Activated CD4-positive, alpha-beta T cell treated with anti-CD3 and anti-CD28 coated beads, Interleukin-2, amount 10 ng/mL, durations not matched to agents 7 days and 5 days (primary cell): ENCODE results near the gene VASH1. TPM values are rescaled to one million over a fixed set of nuclear protein-coding genes. Genes with fewer than 3 reads are reported as not detected.

Experiments
- CTCF ChIA-PET: fragments of 350-600 bp; sonication (Branson Sonifier 250); formaldehyde crosslinking; loops from one replicate; lab custom pipeline; 2021; ENCODE audit warnings: antibody characterized with exemption; lab: Charles Lee
- POLR2A ChIA-PET: fragments of 350-600 bp; sonication (Branson Sonifier 250); formaldehyde crosslinking; loops from one replicate; lab custom pipeline; 2021; ENCODE audit warnings: antibody characterized with exemption; lab: Charles Lee
- DNase-seq: peaks from one replicate; pipeline ENCODE4 v3.0.0-alpha.2; 2020
- H3K27ac Mint-ChIP-seq: one replicate; pipeline ENCODE4 v1.8.0; 2021; ENCODE audit warnings: mild to moderate bottlenecking, moderate library complexity, mixed read lengths
- H3K27me3 Mint-ChIP-seq: one replicate; pipeline ENCODE4 v1.8.0; 2021; ENCODE audit warnings: mixed read lengths
- H3K36me3 Mint-ChIP-seq: one replicate; pipeline ENCODE4 v1.8.0; 2021; ENCODE audit warnings: low read depth, mixed read lengths
- H3K4me1 Mint-ChIP-seq: one replicate; pipeline ENCODE4 v1.8.0; 2021; ENCODE audit warnings: mixed read lengths
- H3K4me3 Mint-ChIP-seq: one replicate; pipeline ENCODE4 v1.8.0; 2021; ENCODE audit warnings: mild to moderate bottlenecking, moderate library complexity, mixed read lengths
- H3K9me3 Mint-ChIP-seq: one replicate; pipeline ENCODE4 v1.8.0; 2021; ENCODE audit warnings: mixed read lengths
- total RNA-seq, 2 experiments: library from RNA; stranded (reverse); gene quantifications; one replicate each; pipeline ENCODE4 v1.2.3, GENCODE V29; 2021

VASH1 gene
- total RNA-seq, 2 experiments from 2014 or later = 2.1 TPM

GRCh38 chr14:76754586-76754985 lies 6.7 kb upstream of the VASH1 start:
- no peaks in the 10 kb centered on the region for H3K9me3 Mint-ChIP-seq
- H3K4me3 Mint-ChIP-seq = no peak overlapping the region
- ChIA-PET POLR2A (no interaction called here), CTCF (interaction anchor here (1.2 kb wide), 1 partner anchor 73 kb away, joined by 3 read pairs; no protein-coding TSS in a partner anchor)
- H3K27me3 Mint-ChIP-seq = peaks cover 15% of the 10 kb centered on the region
- DNase-seq = no peak
- H3K27ac Mint-ChIP-seq = no peak overlapping the region
- H3K4me1 Mint-ChIP-seq = no peaks in the 10 kb centered on the region
- no peaks in the 10 kb centered on the region for H3K36me3 Mint-ChIP-seq

- Mint-ChIP-seq H3K4me3 (no peak overlapping the region), H3K27me3 (peaks cover 27% of the 10 kb centered on the region), H3K9me3 (no peaks in the 10 kb centered on the region), H3K36me3 (no peaks in the 10 kb centered on the region), H3K27ac (no peak overlapping the region), H3K4me1 (peaks cover 3% of the 10 kb centered on the region)
- ChIA-PET CTCF (interaction anchor here (1.0 to 1.2 kb wide), 3 partner anchors 23 to 74 kb away, joined by 3 to 4 read pairs (median 3); no protein-coding TSS in a partner anchor), POLR2A (no interaction called here)
- no peak for DNase-seq
Observed at GRCh38 chr14:76755610-76756370, 5.5 kb upstream of the VASH1 start.

GRCh38 chr14:76756371-76756750 lies 4.9 kb upstream of the VASH1 start:
- DNase-seq = no peak
- H3K4me1 Mint-ChIP-seq = peaks cover 5% of the 10 kb centered on the region
- no peak overlapping the region for H3K4me3 Mint-ChIP-seq
- peaks cover 29% of the 10 kb centered on the region for H3K27me3 Mint-ChIP-seq
- H3K27ac Mint-ChIP-seq = no peak overlapping the region
- H3K36me3 Mint-ChIP-seq = no peaks in the 10 kb centered on the region
- H3K9me3 Mint-ChIP-seq = no peaks in the 10 kb centered on the region
- POLR2A ChIA-PET = no interaction called here
- CTCF ChIA-PET = interaction anchor here (1.0 kb wide), 2 partner anchors 23 to 32 kb away, joined by 3 to 4 read pairs; no protein-coding TSS in a partner anchor

GRCh38 chr14:76759589-76759988 lies 1.7 kb upstream of the VASH1 start:
- no peak overlapping the region for H3K27ac Mint-ChIP-seq
- no peak for DNase-seq
- H3K9me3 Mint-ChIP-seq = no peaks in the 10 kb centered on the region
- ChIA-PET POLR2A (interaction anchor here (0.6 to 0.8 kb wide), 2 partner anchors 8 to 21 kb away, joined by 3 read pairs; no protein-coding TSS in a partner anchor), CTCF (interaction anchor here (1.2 kb wide), 1 partner anchor 12 kb away, joined by 3 read pairs; no protein-coding TSS in a partner anchor)
- H3K36me3 Mint-ChIP-seq = no peaks in the 10 kb centered on the region
- H3K27me3 Mint-ChIP-seq = peaks cover 50% of the 10 kb centered on the region
- peaks cover 14% of the 10 kb centered on the region for H3K4me1 Mint-ChIP-seq
- no peak overlapping the region for H3K4me3 Mint-ChIP-seq

- H3K9me3 Mint-ChIP-seq = no peaks in the 10 kb centered on the region
- ChIA-PET POLR2A (interaction anchor here (0.8 kb wide), 1 partner anchor 7 kb away, joined by 3 read pairs; no protein-coding TSS in a partner anchor), CTCF (interaction anchor here (1.2 kb wide), 1 partner anchor 11 kb away, joined by 3 read pairs; no protein-coding TSS in a partner anchor)
- peaks cover 17% of the 10 kb centered on the region for H3K4me1 Mint-ChIP-seq
- no peaks in the 10 kb centered on the region for H3K36me3 Mint-ChIP-seq
- peaks cover 56% of the 10 kb centered on the region for H3K27me3 Mint-ChIP-seq
- peak overlapping the region; percentile 64 for H3K4me3 Mint-ChIP-seq
- H3K27ac Mint-ChIP-seq = no peak overlapping the region
- DNase-seq = no peak
Observed at GRCh38 chr14:76760331-76761135, 735 bp upstream of the VASH1 start.

- H3K27ac Mint-ChIP-seq = no peak overlapping the region
- no peaks in the 10 kb centered on the region for H3K36me3 Mint-ChIP-seq
- POLR2A ChIA-PET = no interaction called here
- H3K4me3 Mint-ChIP-seq = peak overlapping the region; percentile 74
- no peaks in the 10 kb centered on the region for H3K9me3 Mint-ChIP-seq
- H3K4me1 Mint-ChIP-seq = peaks cover 17% of the 10 kb centered on the region
- H3K27me3 Mint-ChIP-seq = peaks cover 57% of the 10 kb centered on the region
- CTCF ChIA-PET = interaction anchor here (1.0 kb wide), 1 partner anchor 9 kb away, joined by 3 read pairs; no protein-coding TSS in a partner anchor
- DNase-seq = no peak
Observed at GRCh38 chr14:76761960-76762410, 717 bp downstream of the VASH1 start.

- POLR2A ChIA-PET = no interaction called here
- Mint-ChIP-seq H3K4me3 (peak overlapping the region; percentile 74), H3K36me3 (no peaks in the 10 kb centered on the region), H3K9me3 (no peaks in the 10 kb centered on the region), H3K4me1 (peaks cover 19% of the 10 kb centered on the region), H3K27ac (peak overlapping the region; percentile 50), H3K27me3 (peaks cover 57% of the 10 kb centered on the region)
- no peak for DNase-seq
- CTCF ChIA-PET = no interaction called here
Observed at GRCh38 chr14:76762411-76763095, 1.3 kb downstream of the VASH1 start.

GRCh38 chr14:76763096-76764041 lies 2.1 kb downstream of the VASH1 start:
- Mint-ChIP-seq H3K9me3 (no peaks in the 10 kb centered on the region), H3K27ac (no peak overlapping the region), H3K27me3 (peaks cover 52% of the 10 kb centered on the region), H3K36me3 (no peaks in the 10 kb centered on the region), H3K4me3 (peak overlapping the region; percentile 20), H3K4me1 (peaks cover 27% of the 10 kb centered on the region)
- ChIA-PET CTCF (no interaction called here), POLR2A (no interaction called here)
- no peak for DNase-seq

- H3K4me1 Mint-ChIP-seq = peaks cover 42% of the 10 kb centered on the region
- ChIA-PET POLR2A (no interaction called here), CTCF (interaction anchor here (0.6 to 2.8 kb wide), 3 partner anchors 18 to 51 kb away, joined by 3 to 9 read pairs (median 3); partner anchors contain the start of gene ANGEL1)
- no peaks in the 10 kb centered on the region for H3K9me3 Mint-ChIP-seq
- no peaks in the 10 kb centered on the region for H3K36me3 Mint-ChIP-seq
- peaks cover 35% of the 10 kb centered on the region for H3K27me3 Mint-ChIP-seq
- H3K27ac Mint-ChIP-seq = no peak overlapping the region
- no peak for DNase-seq
- no peak overlapping the region for H3K4me3 Mint-ChIP-seq
Observed at GRCh38 chr14:76765461-76765931, 4.2 kb downstream of the VASH1 start.

GRCh38 chr14:76767681-76768656 lies 6.7 kb downstream of the VASH1 start:
- H3K27me3 Mint-ChIP-seq = peaks cover 22% of the 10 kb centered on the region
- peak overlapping the region; percentile 12 for H3K4me3 Mint-ChIP-seq
- H3K36me3 Mint-ChIP-seq = no peaks in the 10 kb centered on the region
- peak overlapping the region; percentile 82 for H3K27ac Mint-ChIP-seq
- DNase-seq = peak; percentile 77
- CTCF ChIA-PET = interaction anchor here (0.6 to 2.8 kb wide), 7 partner anchors 13 to 374 kb away, joined by 3 to 9 read pairs (median 4); no protein-coding TSS in a partner anchor
- H3K9me3 Mint-ChIP-seq = no peaks in the 10 kb centered on the region
- H3K4me1 Mint-ChIP-seq = peaks cover 31% of the 10 kb centered on the region
- POLR2A ChIA-PET = interaction anchor here (0.5 kb wide), 1 partner anchor 8 kb away, joined by 3 read pairs; no protein-coding TSS in a partner anchor
